HG03039 (cell line): ENCODE data around the gene ZNF343.

Experiments used
- ATAC-seq: cut with Tn5 transposase; IDR thresholded peaks from one replicate; pipeline ENCODE4 v1.9.1; 2021; ENCODE audit warnings: mild to moderate bottlenecking, moderate library complexity; ENCODE audit not compliant: unreplicated experiment

ZNF343 gene

GRCh38 chr20:2446845-2447244 lies 61.9 kb downstream of the ZNF343 start:
- ATAC-seq, result no peak
